ENCODE results near the gene DNAAF2.
"Not testable (repeated sequence)": the region's sequence is repeated elsewhere in the genome, so short reads cannot be mapped to it uniquely, and the experiment has no call there.

DNAAF2 gene

DNA sequence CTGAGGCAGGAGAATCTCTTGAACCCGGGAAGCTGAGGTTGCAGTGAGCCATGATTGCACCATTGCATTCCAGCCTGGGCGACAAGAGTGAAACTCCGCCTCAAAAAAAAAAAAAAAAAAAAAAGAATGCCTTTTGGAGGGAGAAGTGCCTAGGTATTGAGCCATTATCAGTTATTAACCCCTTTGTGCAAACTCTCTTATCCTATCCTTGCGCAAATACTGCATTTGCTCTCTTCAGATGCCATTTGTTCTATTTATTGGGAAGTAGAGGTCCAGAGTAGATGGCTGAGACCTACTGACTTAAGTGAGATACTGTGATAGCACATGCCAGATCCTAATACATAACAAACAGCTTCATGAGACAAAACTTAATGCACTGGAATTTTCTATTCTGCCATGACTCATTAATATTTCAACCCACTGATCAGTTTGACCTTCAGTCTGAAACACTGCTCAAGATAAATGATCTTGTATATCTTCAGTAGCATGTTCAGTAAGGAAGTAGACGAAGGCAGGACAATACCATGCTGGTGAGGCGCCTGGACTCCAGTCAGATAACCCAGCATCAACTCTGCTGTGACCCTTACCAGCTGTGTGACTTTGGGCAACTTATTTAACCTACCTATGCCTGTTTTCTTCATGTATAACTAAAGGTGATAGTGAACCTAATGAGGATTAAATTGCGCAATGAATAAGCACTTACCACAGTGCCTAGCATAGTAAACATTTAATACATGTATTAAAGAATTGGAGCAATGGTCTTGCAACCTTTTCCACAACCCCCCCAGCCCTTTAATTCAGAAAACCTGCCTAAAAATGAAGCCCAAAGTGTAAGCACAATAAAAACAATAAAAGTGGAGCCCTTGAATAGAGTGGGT is 5.7 kb upstream of the DNAAF2 start:
- TF ChIP-seq JUND (IDR thresholded peaks at IDR 0.05; ENCODE audit: low read depth): no peak
- in situ Hi-C loops (cut with HindIII; ENCODE audit: low pct_unique_long_range_greater_than_20kb, low sequenced_read_pairs): no loop called here
- no peak for DNase-seq (ENCODE audit: low read depth in 1 of 2, low spot score in 1 of 2)

- in situ Hi-C loops (cut with HindIII; ENCODE audit: low pct_unique_long_range_greater_than_20kb, low sequenced_read_pairs): no loop called here
- TF ChIP-seq JUND (IDR thresholded peaks at IDR 0.05; ENCODE audit: low read depth): no peak
- no peak for DNase-seq (ENCODE audit: low read depth in 1 of 2, low spot score in 1 of 2)
Observed at GRCh38 chr14:49637534-49638078, 2.6 kb upstream of the DNAAF2 start.

DNA sequence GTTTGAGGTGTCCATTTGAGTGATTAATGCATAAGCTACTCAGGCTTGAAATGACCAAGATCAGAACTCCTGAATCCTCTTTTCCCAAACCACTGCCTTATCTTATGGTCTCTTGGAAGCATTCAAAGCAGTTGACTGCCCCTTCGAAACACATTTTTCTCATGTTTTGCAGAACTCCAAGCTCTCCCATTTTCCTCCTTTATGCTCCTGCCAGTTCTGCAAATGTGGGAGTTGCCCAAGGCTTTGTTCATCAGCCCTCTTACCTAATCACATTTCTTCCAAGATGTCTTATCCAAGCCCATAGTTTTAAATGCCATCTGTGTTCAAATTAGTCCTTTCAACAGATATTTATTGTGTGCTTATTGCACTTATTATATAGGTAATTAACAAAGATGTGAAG is 1.8 kb upstream of the DNAAF2 start:
- no peak for TF ChIP-seq JUND (IDR thresholded peaks at IDR 0.05; ENCODE audit: low read depth)
- no peak for DNase-seq (ENCODE audit: low read depth in 1 of 2, low spot score in 1 of 2)
- in situ Hi-C loops (cut with HindIII; ENCODE audit: low pct_unique_long_range_greater_than_20kb, low sequenced_read_pairs): no loop called here

DNA sequence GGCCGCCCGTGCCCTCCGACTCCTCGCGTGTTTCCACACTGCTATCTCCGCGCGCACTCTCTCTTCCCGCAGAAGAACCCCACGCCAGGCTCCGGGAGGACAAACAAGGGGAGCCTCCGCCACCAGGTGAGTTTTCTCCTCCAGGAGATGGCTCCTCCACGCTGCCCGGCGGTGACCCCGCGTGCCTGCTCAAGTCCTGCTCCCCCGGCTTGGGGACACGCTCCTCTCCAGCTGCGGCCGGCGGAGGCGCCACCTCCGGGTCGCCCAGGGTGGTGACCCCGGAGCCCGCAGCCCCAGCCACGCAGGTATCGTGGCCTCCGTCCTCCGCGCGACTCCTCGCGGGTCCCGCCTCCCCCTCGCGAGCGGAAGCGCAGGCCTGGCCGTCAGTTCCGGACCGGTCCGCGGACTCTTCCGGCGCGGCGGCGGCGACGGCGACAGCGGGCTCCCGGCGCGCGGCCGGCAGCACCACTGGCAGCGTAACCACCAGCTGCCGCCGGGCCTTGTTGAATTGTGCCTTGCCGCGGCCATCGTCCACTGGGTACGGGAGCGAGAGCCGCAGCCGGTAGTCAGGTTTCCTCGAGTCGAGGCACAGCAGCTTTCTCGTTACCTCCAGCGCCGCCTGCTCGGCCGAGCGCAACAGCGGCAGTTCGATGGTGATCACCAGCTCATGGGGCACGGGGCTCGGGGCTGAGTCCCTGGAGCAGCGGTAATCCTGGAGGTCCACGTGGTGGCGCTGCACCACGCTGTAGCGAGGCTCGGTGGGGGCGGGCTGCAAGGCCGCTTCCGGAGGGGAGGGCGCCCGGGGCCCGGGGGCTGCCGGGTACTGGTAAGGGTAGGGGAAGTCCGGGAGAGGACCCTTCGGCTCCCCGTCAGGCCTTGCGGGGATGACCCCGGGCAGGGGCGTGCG is 1.2 kb downstream of the DNAAF2 start:
- TF ChIP-seq JUND (IDR thresholded peaks at IDR 0.05; ENCODE audit: low read depth): no peak
- in situ Hi-C loops (cut with HindIII; ENCODE audit: low pct_unique_long_range_greater_than_20kb, low sequenced_read_pairs): no loop called here
- peak; percentile 87 to 96 for DNase-seq (ENCODE audit: low read depth in 1 of 2, low spot score in 1 of 2)

GRCh38 chr14:49623941-49624839 is 10.9 kb downstream of the DNAAF2 start:
- in situ Hi-C loops (cut with HindIII; ENCODE audit: low pct_unique_long_range_greater_than_20kb, low sequenced_read_pairs): no loop called here
- TF ChIP-seq JUND (IDR thresholded peaks at IDR 0.05; ENCODE audit: low read depth): no peak
- DNase-seq (ENCODE audit: low read depth in 1 of 2, low spot score in 1 of 2): no peak

DNA sequence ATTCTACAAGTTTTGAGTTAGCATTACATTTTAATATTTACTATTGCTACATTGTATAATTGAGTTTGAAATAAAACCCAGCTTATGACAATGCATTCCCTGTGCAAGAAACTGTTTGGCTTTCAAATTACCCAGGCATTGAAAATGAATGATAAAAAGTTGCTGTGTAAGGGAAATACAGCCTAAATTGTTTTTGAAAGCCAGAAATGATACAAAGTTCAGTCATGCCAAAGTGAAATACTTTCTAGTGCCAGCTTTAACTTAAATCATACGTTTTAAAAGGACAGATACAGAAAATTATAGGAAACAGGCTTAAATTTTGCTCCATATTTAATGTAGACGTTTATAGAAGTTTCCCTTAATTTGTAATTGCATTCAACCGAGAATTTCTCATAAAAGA is 11.7 kb downstream of the DNAAF2 start:
- no peak for DNase-seq (ENCODE audit: low read depth in 1 of 2, low spot score in 1 of 2)
- TF ChIP-seq JUND (IDR thresholded peaks at IDR 0.05; ENCODE audit: low read depth): no peak
- in situ Hi-C loops (cut with HindIII; ENCODE audit: low pct_unique_long_range_greater_than_20kb, low sequenced_read_pairs): no loop called here

DNA sequence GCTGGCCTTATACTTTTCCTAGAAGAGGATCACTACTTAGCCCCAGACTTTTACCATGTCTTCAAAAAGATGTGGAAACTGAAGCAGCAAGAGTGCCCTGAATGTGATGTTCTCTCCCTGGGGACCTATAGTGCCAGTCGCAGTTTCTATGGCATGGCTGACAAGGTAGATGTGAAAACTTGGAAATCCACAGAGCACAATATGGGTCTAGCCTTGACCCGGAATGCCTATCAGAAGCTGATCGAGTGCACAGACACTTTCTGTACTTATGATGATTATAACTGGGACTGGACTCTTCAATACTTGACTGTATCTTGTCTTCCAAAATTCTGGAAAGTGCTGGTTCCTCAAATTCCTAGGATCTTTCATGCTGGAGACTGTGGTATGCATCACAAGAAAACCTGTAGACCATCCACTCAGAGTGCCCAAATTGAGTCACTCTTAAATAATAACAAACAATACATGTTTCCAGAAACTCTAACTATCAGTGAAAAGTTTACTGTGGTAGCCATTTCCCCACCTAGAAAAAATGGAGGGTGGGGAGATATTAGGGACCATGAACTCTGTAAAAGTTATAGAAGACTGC is 12.9 kb downstream of the DNAAF2 start:
- DNase-seq (ENCODE audit: low read depth in 1 of 2, low spot score in 1 of 2): no peak
- in situ Hi-C loops (cut with HindIII; ENCODE audit: low pct_unique_long_range_greater_than_20kb, low sequenced_read_pairs): no loop called here
- TF ChIP-seq JUND (IDR thresholded peaks at IDR 0.05; ENCODE audit: low read depth): no peak

DNA sequence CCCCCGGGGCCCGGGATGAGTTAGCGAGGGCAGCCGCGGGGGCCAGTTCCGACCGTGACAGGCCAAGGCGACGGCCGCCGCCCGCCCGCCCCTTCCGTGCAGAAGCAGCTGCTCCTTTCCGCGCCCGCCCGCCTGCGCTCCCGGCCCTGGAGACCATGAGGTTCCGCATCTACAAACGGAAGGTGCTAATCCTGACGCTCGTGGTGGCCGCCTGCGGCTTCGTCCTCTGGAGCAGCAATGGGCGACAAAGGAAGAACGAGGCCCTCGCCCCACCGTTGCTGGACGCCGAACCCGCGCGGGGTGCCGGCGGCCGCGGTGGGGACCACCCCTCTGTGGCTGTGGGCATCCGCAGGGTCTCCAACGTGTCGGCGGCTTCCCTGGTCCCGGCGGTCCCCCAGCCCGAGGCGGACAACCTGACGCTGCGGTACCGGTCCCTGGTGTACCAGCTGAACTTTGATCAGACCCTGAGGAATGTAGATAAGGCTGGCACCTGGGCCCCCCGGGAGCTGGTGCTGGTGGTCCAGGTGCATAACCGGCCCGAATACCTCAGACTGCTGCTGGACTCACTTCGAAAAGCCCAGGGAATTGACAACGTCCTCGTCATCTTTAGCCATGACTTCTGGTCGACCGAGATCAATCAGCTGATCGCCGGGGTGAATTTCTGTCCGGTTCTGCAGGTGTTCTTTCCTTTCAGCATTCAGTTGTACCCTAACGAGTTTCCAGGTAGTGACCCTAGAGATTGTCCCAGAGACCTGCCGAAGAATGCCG is 13.7 kb downstream of the DNAAF2 start:
- in situ Hi-C loops (cut with HindIII; ENCODE audit: low pct_unique_long_range_greater_than_20kb, low sequenced_read_pairs): no loop called here
- no peak for TF ChIP-seq JUND (IDR thresholded peaks at IDR 0.05; ENCODE audit: low read depth)
- DNase-seq (ENCODE audit: low read depth in 1 of 2, low spot score in 1 of 2): peak in 1 of 2 experiments; percentile 60

DNA sequence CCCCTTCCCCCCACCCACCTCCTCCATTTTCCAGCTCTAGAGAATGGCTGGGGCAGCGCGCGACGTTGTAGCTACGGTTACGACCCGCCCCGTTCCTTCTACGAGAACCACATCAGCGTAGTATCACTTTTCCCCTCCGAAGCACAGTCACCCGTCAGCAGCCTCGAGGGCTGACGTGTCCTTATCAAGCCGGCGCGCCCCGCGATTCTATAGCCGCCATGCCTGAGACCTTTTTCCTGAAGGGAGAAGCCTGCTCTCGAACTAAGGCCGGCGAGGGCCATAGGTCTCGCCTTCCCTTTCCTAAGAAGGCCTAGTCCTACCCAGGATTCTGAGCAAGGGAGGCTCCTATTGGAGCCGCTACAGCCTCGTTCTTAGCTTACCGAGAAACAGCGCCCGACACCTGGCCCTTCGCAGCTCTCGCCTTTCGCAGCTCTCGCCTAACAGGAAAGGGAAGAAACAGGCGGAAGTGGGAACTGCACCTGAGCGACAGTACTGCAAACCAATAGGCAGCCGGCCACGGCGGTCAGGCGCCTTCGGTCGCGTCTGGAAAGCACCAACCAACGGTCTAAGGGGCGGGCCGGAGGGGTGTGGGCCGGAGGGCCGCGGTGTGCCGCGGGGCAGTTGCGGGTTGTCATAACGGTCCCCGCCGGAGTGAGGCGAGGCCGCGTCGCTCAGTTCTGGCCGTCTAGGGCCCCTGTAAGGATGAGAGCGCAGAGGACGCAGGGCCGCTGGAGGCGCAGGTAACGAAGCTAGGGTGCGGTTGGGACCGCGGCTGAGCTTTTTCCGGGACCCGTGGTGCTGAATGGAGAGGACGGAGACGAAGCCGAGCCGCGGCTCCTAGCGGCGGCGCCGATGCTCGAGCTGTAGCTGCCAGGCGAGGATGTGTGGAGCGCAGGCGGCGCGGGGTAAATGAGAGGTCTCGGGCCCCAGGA is 14.6 kb downstream of the DNAAF2 start, which contains the start of the genes MGAT2 and RPL36AL:
Gene MGAT2 (plus strand): TSS at position 618 of the 932 bp plus-strand sequence. CDS start 470 bp downstream, outside the sequence.
Gene RPL36AL (minus strand): TSS at position 445 of the 932 bp plus-strand sequence. CDS start 1,522 bp downstream, outside the sequence.
- TF ChIP-seq JUND (IDR thresholded peaks at IDR 0.05; ENCODE audit: low read depth): no peak
- in situ Hi-C loops (cut with HindIII; ENCODE audit: low pct_unique_long_range_greater_than_20kb, low sequenced_read_pairs): no loop called here
- DNase-seq (ENCODE audit: low read depth in 1 of 2, low spot score in 1 of 2): peak; percentile 99 to 100

DNA sequence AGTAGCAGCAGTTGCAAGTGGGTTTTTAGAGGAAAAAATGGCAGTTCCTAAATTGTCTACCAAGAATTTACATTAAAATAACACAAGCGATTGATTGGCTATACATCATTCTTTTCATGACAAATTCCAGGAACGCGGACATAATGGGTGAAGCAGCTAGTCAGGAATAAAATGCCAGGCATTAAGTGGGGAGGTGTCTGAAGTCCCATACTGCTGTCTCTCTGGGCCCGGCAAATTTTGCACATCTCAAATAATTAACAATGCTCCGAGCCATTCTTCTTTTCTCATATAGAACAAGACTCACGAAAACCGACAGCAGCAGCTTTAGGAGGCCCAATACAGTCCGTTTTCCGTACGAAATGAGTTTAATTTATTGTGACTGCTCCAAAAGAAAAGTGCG is 15.3 kb downstream of the DNAAF2 start:
- in situ Hi-C loops (cut with HindIII; ENCODE audit: low pct_unique_long_range_greater_than_20kb, low sequenced_read_pairs): no loop called here

GRCh38 chr14:49619273-49619672 is 15.8 kb downstream of the DNAAF2 start:
- DNase-seq (ENCODE audit: low read depth in 1 of 2, low spot score in 1 of 2); in situ Hi-C loops (cut with HindIII; ENCODE audit: low pct_unique_long_range_greater_than_20kb, low sequenced_read_pairs): not testable (repeated sequence)

More for the DNA sequence above, 15.3 kb downstream of the DNAAF2 start:
- DNase-seq (ENCODE audit: low read depth in 1 of 2, low spot score in 1 of 2): no peak
- TF ChIP-seq JUND (IDR thresholded peaks at IDR 0.05; ENCODE audit: low read depth): no peak

Data from T47D (cell line).